K562 (cell line): Measurements from ENCODE around the gene ATP6V1G1. TPM values are rescaled to one million over a fixed set of nuclear protein-coding genes. Genes with fewer than 3 reads are reported as not detected.

Experiments used
- ATAC-seq: fragments of 200-7000 bp; cut with Tn5 transposase; 3 replicates; pipeline ENCODE4 v1.9.1; 2020; ENCODE audit warnings: moderate library complexity
- BruUV-seq: library from RNA; stranded (reverse); fragments of 400-500 nt; replicated peaks from 2 replicates; lab custom pipeline; 2021; lab: Mats Ljungman, UMichigan
- CTCF ChIA-PET: fragments of 300-600 bp; formaldehyde crosslinking; extraction: SDS; loops from one replicate; lab custom pipeline; 2021; ENCODE audit warnings: low intra/inter-chr PET ratio; lab: Yijun Ruan, JAX
- POLR2A ChIA-PET: fragments of 300-600, 350-650 bp; sonication (Branson Sonifier 250); formaldehyde crosslinking; extraction: SDS; loops from one replicate; lab custom pipeline; 2021; ENCODE audit warnings: antibody characterized with exemption, inconsistent platforms; lab: Yijun Ruan, JAX
- DNase-seq, 4 experiments: peaks; one replicate each; pipeline versions ENCODE4 v3.0.0 to v3.0.0-alpha.2; 2011 to 2018; ENCODE audit warnings: low spot score in 3 of 4, mixed read lengths in 3 of 4; ENCODE audit errors: extremely low read depth in 1 of 4
- FAIRE-seq: peaks from 2 replicates; lab custom pipeline; 2011; peaks lifted over from hg19 to GRCh38; lab: Jason Lieb, UNC
- H2AFZ ChIP-seq: 2 replicates; pipeline ENCODE4 v1.6.0; 2011; ENCODE audit warnings: low read depth, low read length, control low read depth, inconsistent platforms
- H3K27ac ChIP-seq: fragments of 200-600 bp; 3 replicates; pipeline ENCODE4 v1.8.0; 2011; ENCODE audit warnings: low read depth, mild to moderate bottlenecking, control low read depth, inconsistent platforms, low read length, moderate library complexity, mixed read lengths; ENCODE audit errors: extremely low read depth
- H3K27me3 ChIP-seq, 2 experiments: fragments of 300-600 bp in 1 of 2; 2 replicates in 1 of 2; 3 replicates in 1 of 2; pipeline versions ENCODE4 v1.6.0 to v1.8.0; 2011; ENCODE audit warnings: inconsistent platforms in 2 of 2, low read length in 2 of 2, mild to moderate bottlenecking in 1 of 2, mixed read lengths in 1 of 2, moderate library complexity in 1 of 2; ENCODE audit not compliant: control insufficient read depth in 2 of 2, insufficient read depth in 2 of 2
- H3K36me3 ChIP-seq: fragments of 300-600 bp; 3 replicates; pipeline ENCODE4 v1.8.0; 2011; ENCODE audit warnings: mild to moderate bottlenecking, low read length, inconsistent platforms; ENCODE audit not compliant: control insufficient read depth, insufficient read depth
- H3K4me1 ChIP-seq, 2 experiments: fragments of 200-600 bp in 1 of 2; replicated peaks in 1 of 2; 2 replicates in 1 of 2; 3 replicates in 1 of 2; pipeline versions ENCODE4 v1.5.1 to v1.8.0; 2011; ENCODE audit warnings: inconsistent platforms in 2 of 2, low read length in 2 of 2, mild to moderate bottlenecking in 1 of 2, mixed read lengths in 1 of 2, moderate library complexity in 1 of 2; ENCODE audit not compliant: control insufficient read depth in 2 of 2, insufficient read depth in 2 of 2
- H3K4me2 ChIP-seq: 2 replicates; pipeline ENCODE4 v1.6.1; 2011; ENCODE audit warnings: low read length, control low read depth, inconsistent platforms, mixed read lengths; ENCODE audit not compliant: insufficient read depth
- H3K4me3 ChIP-seq: fragments of 200-600 bp; sonication (generic), shearing (Covaris generic); 2 replicates; pipeline ENCODE4 v1.5.1; 2016; ENCODE audit warnings: control low read depth, inconsistent platforms
- H3K79me2 ChIP-seq: fragments of 200-600 bp; 3 replicates; pipeline ENCODE4 v1.8.0; 2011; ENCODE audit warnings: low read length, inconsistent platforms; ENCODE audit not compliant: control insufficient read depth, insufficient read depth
- H3K9ac ChIP-seq, 2 experiments: 2 replicates each; pipeline versions ENCODE4 v1.6.0 to v1.6.1; 2011; ENCODE audit warnings: low read depth in 2 of 2, low read length in 2 of 2, control low read depth in 1 of 2, inconsistent platforms in 1 of 2, mild to moderate bottlenecking in 1 of 2, mixed read lengths in 1 of 2; ENCODE audit not compliant: insufficient read depth in 1 of 2
- H3K9me1 ChIP-seq: one replicate; pipeline ENCODE4 v1.6.0; 2011; ENCODE audit warnings: inconsistent platforms, mild to moderate bottlenecking, low read length, moderate library complexity; ENCODE audit not compliant: control insufficient read depth, insufficient read depth
- H3K9me3 ChIP-seq: replicated peaks from 2 replicates; pipeline ENCODE4 v1.5.1; 2011; ENCODE audit warnings: low read depth, low read length, inconsistent platforms; ENCODE audit not compliant: control insufficient read depth, insufficient read depth
- H4K20me1 ChIP-seq: replicated peaks from 2 replicates; pipeline ENCODE4 v1.6.1; 2011; ENCODE audit warnings: low read length, inconsistent platforms, mixed read lengths; ENCODE audit not compliant: control insufficient read depth, insufficient read depth
- CBX1 ChIP-seq: sonication (generic); IDR thresholded peaks from 2 replicates; pipeline ENCODE4 v1.6.1; 2016; ENCODE audit warnings: antibody characterized with exemption, low read depth, mild to moderate bottlenecking
- CXXC5 ChIP-seq: fragments of 250-450 bp; sonication (Bioruptor Pico); IDR thresholded peaks from 2 replicates; pipeline ENCODE4 v1.8.0; 2022; ENCODE audit warnings: inconsistent platforms, mild to moderate bottlenecking, moderate library complexity
- PCBP2 ChIP-seq: fragments of 200-400 bp; formaldehyde crosslinking; IDR thresholded peaks from 2 replicates; pipeline ENCODE4 v1.6.1; 2018; ENCODE audit warnings: low read length, low read depth, mild to moderate bottlenecking, moderate library complexity; ENCODE audit not compliant: poor library complexity, severe bottlenecking
- SP2 ChIP-seq: IDR thresholded peaks from 2 replicates; pipeline ENCODE4 v1.6.1; 2011; ENCODE audit warnings: mild to moderate bottlenecking, low read depth, low read length, moderate library complexity; ENCODE audit not compliant: poor library complexity, severe bottlenecking; ENCODE audit errors: extremely low read depth
- SREBF1 ChIP-seq: fragments of 150-350 bp; IDR thresholded peaks from 2 replicates; pipeline ENCODE4 v1.6.1; 2014; ENCODE audit warnings: antibody characterized with exemption, low read depth, low read length, borderline replicate concordance
- STAT5A ChIP-seq: IDR thresholded peaks from 2 replicates; pipeline ENCODE4 v1.6.1; 2012; ENCODE audit warnings: low read length, inconsistent platforms, borderline replicate concordance
- XRCC3 ChIP-seq: fragments of 450-650 bp; IDR thresholded peaks from 2 replicates; pipeline ENCODE4 v1.6.1; 2017; ENCODE audit warnings: mild to moderate bottlenecking, moderate library complexity
- ZNF143 ChIP-seq: sonication (generic); formaldehyde crosslinking; IDR thresholded peaks from 2 replicates; pipeline ENCODE4 v1.9.0; 2022; ENCODE audit warnings: mild to moderate bottlenecking, missing genetic modification reagents
- ZNF668 ChIP-seq: fragments of 250-450 bp; sonication (Bioruptor Pico); IDR thresholded peaks from 2 replicates; pipeline ENCODE4 v1.8.0; 2022; ENCODE audit warnings: mild to moderate bottlenecking, inconsistent platforms
- ZNF830 ChIP-seq: fragments of 250-450 bp; sonication (Bioruptor Pico); IDR thresholded peaks from 2 replicates; pipeline ENCODE4 v1.5.0; 2021; ENCODE audit warnings: mild to moderate bottlenecking
- WGBS: fragments of 100-300 bp; shearing (Covaris generic); methylation state at CpG from one replicate; pipeline ENCODE4 v1.1.6; 2016; ENCODE audit warnings: low coverage, mixed read lengths; ENCODE audit not compliant: insufficient coverage; ENCODE audit errors: missing lambda C conversion rate; 5-methylcytosine and 5-hydroxymethylcytosine counted together
- in situ Hi-C: fragments of 300-500 bp; cut with MboI; formaldehyde crosslinking; loops from 4 replicates; pipeline ENCODE4 v1.15.0; 2018; ENCODE audit warnings: inconsistent platforms, mixed read lengths
- intact Hi-C: fragments of 100-400 bp; cut with micrococcal nuclease; formaldehyde crosslinking; loops from 2 replicates; pipeline ENCODE4 v1.14.2; 2022
- polyA plus RNA-seq, 8 experiments: library from polyadenylated mRNA; depleted of rRNA in 4 of 8; stranded (reverse) in 5 of 8; unstranded in 3 of 8; fragments of >200 nt; fragmentation: Nextera tagmentation in 2 of 8; fragmentation: Illumina TruSeq in 1 of 8; extraction: Ambion mirVana in 2 of 8; extraction: Trizol in 1 of 8; gene quantifications; 2 replicates each; pipeline versions ENCODE4 v1.2.1 to v1.2.3, GENCODE V29; 2011 to 2014; ENCODE audit warnings: inconsistent platforms in 1 of 8, missing spikeins in 1 of 8
- total RNA-seq, 7 experiments: library from RNA; depleted of rRNA in 6 of 7; stranded (reverse); fragments of >200 nt in 6 of 7; fragmentation: Illumina TruSeq in 2 of 7; extraction: Trizol in 2 of 7; gene quantifications; 2 replicates each; pipeline versions ENCODE4 v1.2.1 to v1.2.3, GENCODE V29; 2011 to 2021; ENCODE audit warnings: low replicate concordance in 1 of 7
- TF ChIP-seq, protein P1 (sequence below): sonication (generic); formaldehyde crosslinking; IDR thresholded peaks from 2 replicates; pipeline ENCODE4 v1.8.0; 2022; ENCODE audit warnings: mild to moderate bottlenecking, missing genetic modification reagents
- TF ChIP-seq, protein P2 (sequence below): fragments of 450-650 bp; formaldehyde crosslinking; IDR thresholded peaks from 2 replicates; pipeline ENCODE4 v1.4.0; 2020; ENCODE audit warnings: mild to moderate bottlenecking, moderate library complexity
- TF ChIP-seq, protein P3 (sequence below): fragments of 250-450 bp; sonication (Bioruptor Pico); IDR thresholded peaks from 2 replicates; pipeline ENCODE4 v1.8.0; 2021; ENCODE audit warnings: moderate library complexity, mild to moderate bottlenecking, inconsistent platforms
- TF ChIP-seq, protein P4 (sequence below): sonication (generic); formaldehyde crosslinking; IDR thresholded peaks from 2 replicates; pipeline ENCODE4 v1.8.0; 2022; ENCODE audit warnings: mild to moderate bottlenecking, missing genetic modification reagents, borderline replicate concordance

Gene ATP6V1G1
- total and polyA plus RNA-seq, 9 of the 15 experiments (the other 6 are each of a cell fraction or from before 2014, with no cell fraction given), result 88.4 to 492 (median 193) TPM

DNA sequence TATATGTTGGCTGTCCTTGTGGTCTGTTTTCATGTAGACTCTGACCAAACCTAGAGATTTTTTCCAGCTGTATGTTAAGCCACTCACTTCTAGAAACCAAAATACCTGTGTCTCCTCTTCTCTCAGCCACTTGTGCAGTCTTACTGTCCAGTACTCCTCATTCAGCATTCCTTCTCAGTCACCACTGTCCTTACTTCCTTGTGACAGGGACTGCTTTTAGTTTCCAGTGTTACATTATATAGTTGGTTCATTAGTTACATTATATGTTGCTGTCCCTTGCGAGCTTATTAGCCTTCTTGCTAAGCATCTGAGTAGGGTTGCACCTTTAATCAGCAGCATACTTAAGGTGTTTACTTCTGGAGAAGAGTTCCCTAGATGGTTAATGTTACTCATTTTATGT, 4.3 kb downstream of the ATP6V1G1 start:
- Histone ChIP-seq H3K9ac (no peak overlapping the region), H3K79me2 (peaks cover 70% of the 10 kb centered on the region), H3K27ac (no peak overlapping the region), H3K4me3 (no peak overlapping the region), H3K4me1 (peaks cover 3 to 7% of the 10 kb centered on the region in 2 experiments; a peak in 4 of 5 replicates), H3K36me3 (peaks cover 65% of the 10 kb centered on the region), H3K9me1 (peaks cover 4% of the 10 kb centered on the region), H4K20me1 (peaks cover 7% of the 10 kb centered on the region), H2AFZ (no peak overlapping the region), H3K4me2 (no peak overlapping the region), H3K27me3 (no peaks in the 10 kb centered on the region), H3K9me3 (no peaks in the 10 kb centered on the region)
- no peak for DNase-seq
- POLR2A ChIA-PET, result interaction anchor here (0.9 to 2.2 kb wide), 4 partner anchors 9 to 19 kb away, joined by 3 to 8 read pairs (median 6); partner anchors contain the start of gene TMEM268
- in situ Hi-C loops (no loop called here), intact Hi-C loops (no loop called here)
- no peak for FAIRE-seq
- WGBS, result 100% methylated on average over 1 of the region's 1 CpG
- CTCF ChIA-PET, result no interaction called here
- BruUV-seq, result no TSS peak
- no peak for ATAC-seq
- TF ChIP-seq, protein P1, sequence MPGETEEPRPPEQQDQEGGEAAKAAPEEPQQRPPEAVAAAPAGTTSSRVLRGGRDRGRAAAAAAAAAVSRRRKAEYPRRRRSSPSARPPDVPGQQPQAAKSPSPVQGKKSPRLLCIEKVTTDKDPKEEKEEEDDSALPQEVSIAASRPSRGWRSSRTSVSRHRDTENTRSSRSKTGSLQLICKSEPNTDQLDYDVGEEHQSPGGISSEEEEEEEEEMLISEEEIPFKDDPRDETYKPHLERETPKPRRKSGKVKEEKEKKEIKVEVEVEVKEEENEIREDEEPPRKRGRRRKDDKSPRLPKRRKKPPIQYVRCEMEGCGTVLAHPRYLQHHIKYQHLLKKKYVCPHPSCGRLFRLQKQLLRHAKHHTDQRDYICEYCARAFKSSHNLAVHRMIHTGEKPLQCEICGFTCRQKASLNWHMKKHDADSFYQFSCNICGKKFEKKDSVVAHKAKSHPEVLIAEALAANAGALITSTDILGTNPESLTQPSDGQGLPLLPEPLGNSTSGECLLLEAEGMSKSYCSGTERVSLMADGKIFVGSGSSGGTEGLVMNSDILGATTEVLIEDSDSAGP, result no peak
- TF ChIP-seq CXXC5 (CRISPR knock-in tag), result no peak
- TF ChIP-seq, protein P2, sequence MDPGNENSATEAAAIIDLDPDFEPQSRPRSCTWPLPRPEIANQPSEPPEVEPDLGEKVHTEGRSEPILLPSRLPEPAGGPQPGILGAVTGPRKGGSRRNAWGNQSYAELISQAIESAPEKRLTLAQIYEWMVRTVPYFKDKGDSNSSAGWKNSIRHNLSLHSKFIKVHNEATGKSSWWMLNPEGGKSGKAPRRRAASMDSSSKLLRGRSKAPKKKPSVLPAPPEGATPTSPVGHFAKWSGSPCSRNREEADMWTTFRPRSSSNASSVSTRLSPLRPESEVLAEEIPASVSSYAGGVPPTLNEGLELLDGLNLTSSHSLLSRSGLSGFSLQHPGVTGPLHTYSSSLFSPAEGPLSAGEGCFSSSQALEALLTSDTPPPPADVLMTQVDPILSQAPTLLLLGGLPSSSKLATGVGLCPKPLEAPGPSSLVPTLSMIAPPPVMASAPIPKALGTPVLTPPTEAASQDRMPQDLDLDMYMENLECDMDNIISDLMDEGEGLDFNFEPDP (CRISPR knock-in tag), result no peak
- TF ChIP-seq SREBF1, result no peak
- no peak for TF ChIP-seq SP2
- TF ChIP-seq STAT5A, result no peak
- TF ChIP-seq ZNF668, result no peak
- TF ChIP-seq PCBP2, result no peak
- no peak for TF ChIP-seq XRCC3
- TF ChIP-seq ZNF830 (CRISPR knock-in tag), result no peak
- TF ChIP-seq, protein P3, sequence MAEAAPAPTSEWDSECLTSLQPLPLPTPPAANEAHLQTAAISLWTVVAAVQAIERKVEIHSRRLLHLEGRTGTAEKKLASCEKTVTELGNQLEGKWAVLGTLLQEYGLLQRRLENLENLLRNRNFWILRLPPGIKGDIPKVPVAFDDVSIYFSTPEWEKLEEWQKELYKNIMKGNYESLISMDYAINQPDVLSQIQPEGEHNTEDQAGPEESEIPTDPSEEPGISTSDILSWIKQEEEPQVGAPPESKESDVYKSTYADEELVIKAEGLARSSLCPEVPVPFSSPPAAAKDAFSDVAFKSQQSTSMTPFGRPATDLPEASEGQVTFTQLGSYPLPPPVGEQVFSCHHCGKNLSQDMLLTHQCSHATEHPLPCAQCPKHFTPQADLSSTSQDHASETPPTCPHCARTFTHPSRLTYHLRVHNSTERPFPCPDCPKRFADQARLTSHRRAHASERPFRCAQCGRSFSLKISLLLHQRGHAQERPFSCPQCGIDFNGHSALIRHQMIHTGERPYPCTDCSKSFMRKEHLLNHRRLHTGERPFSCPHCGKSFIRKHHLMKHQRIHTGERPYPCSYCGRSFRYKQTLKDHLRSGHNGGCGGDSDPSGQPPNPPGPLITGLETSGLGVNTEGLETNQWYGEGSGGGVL, result no peak
- TF ChIP-seq ZNF143 (CRISPR knock-in tag), result no peak
- no peak for TF ChIP-seq CBX1
- TF ChIP-seq, protein P4, sequence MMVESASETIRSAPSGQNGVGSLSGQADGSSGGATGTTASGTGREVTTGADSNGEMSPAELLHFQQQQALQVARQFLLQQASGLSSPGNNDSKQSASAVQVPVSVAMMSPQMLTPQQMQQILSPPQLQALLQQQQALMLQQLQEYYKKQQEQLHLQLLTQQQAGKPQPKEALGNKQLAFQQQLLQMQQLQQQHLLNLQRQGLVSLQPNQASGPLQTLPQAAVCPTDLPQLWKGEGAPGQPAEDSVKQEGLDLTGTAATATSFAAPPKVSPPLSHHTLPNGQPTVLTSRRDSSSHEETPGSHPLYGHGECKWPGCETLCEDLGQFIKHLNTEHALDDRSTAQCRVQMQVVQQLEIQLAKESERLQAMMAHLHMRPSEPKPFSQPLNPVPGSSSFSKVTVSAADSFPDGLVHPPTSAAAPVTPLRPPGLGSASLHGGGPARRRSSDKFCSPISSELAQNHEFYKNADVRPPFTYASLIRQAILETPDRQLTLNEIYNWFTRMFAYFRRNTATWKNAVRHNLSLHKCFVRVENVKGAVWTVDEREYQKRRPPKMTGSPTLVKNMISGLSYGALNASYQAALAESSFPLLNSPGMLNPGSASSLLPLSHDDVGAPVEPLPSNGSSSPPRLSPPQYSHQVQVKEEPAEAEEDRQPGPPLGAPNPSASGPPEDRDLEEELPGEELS (CRISPR knock-in tag), result no peak
